Lower leg skin (tissue), 3 donors: ENCODE data around the gene ZFHX3.

Experiments used
- CTCF ChIP-seq, 3 donors: fragments of 450-650 bp; IDR thresholded peaks; one replicate each; pipeline ENCODE4 v1.5.1; 2016; ENCODE audit warnings: antibody characterized with exemption in 3 of 3, mild to moderate bottlenecking in 3 of 3, moderate library complexity in 2 of 3
- POLR2A ChIP-seq, 2 donors: fragments of 450-650 bp; IDR thresholded peaks; one replicate each; pipeline ENCODE4 v1.6.1; 2016 to 2017; ENCODE audit warnings: antibody characterized with exemption in 2 of 2, mild to moderate bottlenecking in 1 of 2, moderate library complexity in 1 of 2

- TF ChIP-seq POLR2A (IDR thresholded peaks at IDR 0.05), result no peak
- no peak for TF ChIP-seq CTCF (IDR thresholded peaks at IDR 0.05)
These were observed 10.6 kb downstream of the ZFHX3 start for GRCh38 chr16:73037331-73037745.
